Measurements from ENCODE around the gene RNGTT.

Gene RNGTT

DNA sequence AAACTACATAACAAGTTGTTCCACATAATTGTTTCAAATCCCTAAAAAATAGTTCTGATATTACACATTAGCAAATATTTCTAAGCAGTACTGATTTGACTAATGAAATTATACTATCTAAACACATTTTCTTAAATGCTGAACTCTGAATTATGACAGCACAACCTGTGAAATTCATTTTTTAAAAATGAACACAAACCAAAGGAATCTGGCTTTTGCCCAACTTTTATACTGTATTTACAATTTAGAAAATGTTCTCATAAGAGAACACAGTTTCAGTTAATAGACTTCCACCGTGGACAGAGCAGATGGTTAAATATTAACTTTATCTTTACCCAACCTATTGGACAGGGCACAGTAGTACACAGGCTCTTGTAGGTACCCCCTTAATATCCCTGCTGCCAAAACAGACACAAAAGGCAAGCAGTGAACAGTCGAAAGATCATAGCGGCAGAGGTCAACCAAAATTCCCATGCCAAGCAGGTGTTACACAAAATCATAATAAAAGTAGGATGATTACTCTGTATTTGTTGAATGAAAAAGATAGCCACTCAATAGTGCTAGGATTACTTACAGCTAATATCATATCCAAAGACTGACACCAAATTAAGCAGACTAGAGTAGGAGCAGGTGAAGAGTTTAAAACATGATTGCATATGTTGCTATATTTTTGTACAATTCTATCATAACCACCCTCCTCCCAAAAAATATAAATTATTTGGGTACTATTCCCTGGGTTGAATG, 122.5 kb downstream of the RNGTT start:
- TF ChIP-seq EP300 (IDR thresholded peaks at IDR 0.05; ENCODE audit: borderline replicate concordance) = no peak
- TF ChIP-seq FOXM1 (IDR thresholded peaks at IDR 0.05; ENCODE audit: borderline replicate concordance, low read depth) = no peak
- no peak for TF ChIP-seq NFIC (IDR thresholded peaks at IDR 0.05)
- no peak for TF ChIP-seq TEAD4 (IDR thresholded peaks at IDR 0.05)
- TF ChIP-seq CEBPB (IDR thresholded peaks at IDR 0.05) = no peak
- no peak for TF ChIP-seq ZBTB7A (IDR thresholded peaks at IDR 0.05; ENCODE audit: low read depth)
- no peak for TF ChIP-seq YY1 (IDR thresholded peaks at IDR 0.05; ENCODE audit: low read depth)

GRCh38 chr6:88840289-88840688, 123.1 kb downstream of the RNGTT start:
- no peak for TF ChIP-seq MAX (IDR thresholded peaks at IDR 0.05)
- TF ChIP-seq FOXM1 (IDR thresholded peaks at IDR 0.05; ENCODE audit: borderline replicate concordance, low read depth) = no peak
- TF ChIP-seq TEAD4 (IDR thresholded peaks at IDR 0.05) = no peak
- no peak for TF ChIP-seq NFIC (IDR thresholded peaks at IDR 0.05)
- TF ChIP-seq TCF12 (IDR thresholded peaks at IDR 0.05; ENCODE audit: low read depth) = no peak
- no peak for TF ChIP-seq EP300 (IDR thresholded peaks at IDR 0.05; ENCODE audit: borderline replicate concordance)
- no peak for TF ChIP-seq RAD21 (IDR thresholded peaks at IDR 0.05; ENCODE audit: low read depth)
- no peak for TF ChIP-seq ZBTB7A (IDR thresholded peaks at IDR 0.05; ENCODE audit: low read depth)
- TF ChIP-seq USF1 (IDR thresholded peaks at IDR 0.05) = no peak
- no peak for TF ChIP-seq TAF1 (IDR thresholded peaks at IDR 0.05; ENCODE audit: low read depth)
- no peak for TF ChIP-seq CEBPB (IDR thresholded peaks at IDR 0.05)
- no peak for TF ChIP-seq CREB1 (IDR thresholded peaks at IDR 0.05; ENCODE audit: low read depth)
- TF ChIP-seq EGR1 (IDR thresholded peaks at IDR 0.05) = no peak
- TF ChIP-seq YY1 (IDR thresholded peaks at IDR 0.05; ENCODE audit: low read depth) = no peak

DNA sequence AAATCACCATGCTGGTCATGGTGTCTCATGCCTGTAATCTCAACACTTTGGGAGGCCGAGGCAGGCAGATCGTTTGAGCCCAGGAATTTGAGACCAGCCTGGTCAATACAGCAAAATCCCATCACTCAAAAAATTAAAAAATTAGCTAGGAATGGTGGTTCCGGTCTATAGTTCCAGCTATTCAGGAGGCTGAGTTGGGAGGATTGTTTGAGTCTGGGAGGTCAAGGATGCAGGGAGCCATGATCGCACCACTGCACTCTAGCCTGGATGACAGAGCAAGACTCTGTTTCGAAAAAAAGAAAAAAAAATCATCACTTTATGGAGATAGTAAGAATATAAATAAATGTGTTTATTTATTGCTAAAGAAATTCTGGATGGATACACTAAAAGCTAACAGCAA, 124.1 kb downstream of the RNGTT start:
- TF ChIP-seq EGR1 (IDR thresholded peaks at IDR 0.05) (no peak), REST (IDR thresholded peaks at IDR 0.05; ENCODE audit: low read depth) (no peak), RAD21 (IDR thresholded peaks at IDR 0.05; ENCODE audit: low read depth) (no peak), ZBTB7A (IDR thresholded peaks at IDR 0.05; ENCODE audit: low read depth) (no peak), TAF1 (IDR thresholded peaks at IDR 0.05; ENCODE audit: low read depth) (no peak), CREB1 (IDR thresholded peaks at IDR 0.05; ENCODE audit: low read depth) (no peak), USF1 (IDR thresholded peaks at IDR 0.05) (no peak), TEAD4 (IDR thresholded peaks at IDR 0.05) (no peak), MAX (IDR thresholded peaks at IDR 0.05) (no peak), YY1 (IDR thresholded peaks at IDR 0.05; ENCODE audit: low read depth) (no peak), TCF12 (IDR thresholded peaks at IDR 0.05; ENCODE audit: low read depth) (no peak), FOXM1 (IDR thresholded peaks at IDR 0.05; ENCODE audit: borderline replicate concordance, low read depth) (no peak), EP300 (IDR thresholded peaks at IDR 0.05; ENCODE audit: borderline replicate concordance) (no peak), NFIC (IDR thresholded peaks at IDR 0.05) (no peak), CEBPB (IDR thresholded peaks at IDR 0.05) (no peak)

GRCh38 chr6:88835210-88835609, 128.2 kb downstream of the RNGTT start:
- no peak for TF ChIP-seq EP300 (IDR thresholded peaks at IDR 0.05; ENCODE audit: borderline replicate concordance)
- TF ChIP-seq REST (IDR thresholded peaks at IDR 0.05; ENCODE audit: low read depth) = no peak
- TF ChIP-seq FOXM1 (IDR thresholded peaks at IDR 0.05; ENCODE audit: borderline replicate concordance, low read depth) = no peak
- no peak for TF ChIP-seq NFIC (IDR thresholded peaks at IDR 0.05)
- no peak for TF ChIP-seq TEAD4 (IDR thresholded peaks at IDR 0.05)
- TF ChIP-seq YY1 (IDR thresholded peaks at IDR 0.05; ENCODE audit: low read depth) = no peak
- TF ChIP-seq MAX (IDR thresholded peaks at IDR 0.05) = no peak
- TF ChIP-seq CREB1 (IDR thresholded peaks at IDR 0.05; ENCODE audit: low read depth) = no peak

GRCh38 chr6:88825856-88826255, 137.6 kb downstream of the RNGTT start:
- no peak for TF ChIP-seq NFIC (IDR thresholded peaks at IDR 0.05)
- no peak for TF ChIP-seq MAX (IDR thresholded peaks at IDR 0.05)
- TF ChIP-seq EGR1 (IDR thresholded peaks at IDR 0.05) = no peak
- no peak for TF ChIP-seq RAD21 (IDR thresholded peaks at IDR 0.05; ENCODE audit: low read depth)
- no peak for TF ChIP-seq CEBPB (IDR thresholded peaks at IDR 0.05)

All from Ishikawa (cell line).